ENCODE results near the gene SCGB1A1.

The SCGB1A1 gene

DNA sequence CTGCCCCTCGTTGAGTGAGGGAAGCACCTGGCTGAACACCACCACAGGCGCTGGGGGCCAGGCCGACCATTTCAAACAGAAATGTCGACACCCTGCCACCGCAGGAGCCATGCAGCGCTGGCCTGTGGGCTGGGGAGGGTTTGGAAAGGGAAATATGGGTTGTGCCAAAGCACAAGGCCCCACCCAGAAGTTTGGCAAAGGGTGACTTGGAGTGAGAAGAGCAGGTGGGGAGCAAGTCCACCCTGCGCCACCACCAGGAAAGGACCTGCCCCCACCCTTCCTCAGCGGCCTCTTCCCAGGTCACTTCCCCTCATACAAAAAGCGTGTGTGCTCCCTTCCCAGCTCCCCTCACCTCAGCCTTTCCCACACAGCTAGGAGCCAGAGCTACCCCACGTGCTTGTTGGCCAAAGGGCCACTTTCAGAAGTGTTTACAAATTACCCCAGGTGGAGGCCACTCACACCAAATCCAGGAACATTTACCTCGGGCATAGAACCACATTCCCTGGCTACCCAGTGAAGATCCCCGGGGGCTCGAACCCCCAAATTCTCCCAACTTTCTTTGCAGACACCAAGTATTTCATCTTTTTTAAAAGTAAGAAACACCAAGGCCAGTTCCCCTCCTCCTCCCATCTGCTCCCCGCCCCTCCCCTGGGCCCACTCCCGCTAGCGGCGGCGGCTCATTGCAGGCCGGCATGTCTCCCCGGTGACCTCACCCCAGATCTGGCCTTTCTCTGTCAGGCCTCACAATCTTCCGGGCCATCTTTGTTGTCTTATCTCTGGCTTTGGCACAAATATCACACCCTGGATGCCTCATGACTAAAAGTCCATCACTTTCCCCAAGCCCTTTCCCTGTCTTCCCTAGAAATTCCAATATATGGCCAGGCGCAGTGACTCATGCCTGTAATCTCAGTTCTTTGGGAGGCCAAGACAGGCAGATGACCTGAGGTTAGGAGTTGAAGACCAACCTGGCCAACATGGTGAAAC, 20.5 kb upstream of the SCGB1A1 start:
- no peak for DNase-seq (ENCODE audit: low read depth in 3 of 3, low spot score in 1 of 3)

DNA sequence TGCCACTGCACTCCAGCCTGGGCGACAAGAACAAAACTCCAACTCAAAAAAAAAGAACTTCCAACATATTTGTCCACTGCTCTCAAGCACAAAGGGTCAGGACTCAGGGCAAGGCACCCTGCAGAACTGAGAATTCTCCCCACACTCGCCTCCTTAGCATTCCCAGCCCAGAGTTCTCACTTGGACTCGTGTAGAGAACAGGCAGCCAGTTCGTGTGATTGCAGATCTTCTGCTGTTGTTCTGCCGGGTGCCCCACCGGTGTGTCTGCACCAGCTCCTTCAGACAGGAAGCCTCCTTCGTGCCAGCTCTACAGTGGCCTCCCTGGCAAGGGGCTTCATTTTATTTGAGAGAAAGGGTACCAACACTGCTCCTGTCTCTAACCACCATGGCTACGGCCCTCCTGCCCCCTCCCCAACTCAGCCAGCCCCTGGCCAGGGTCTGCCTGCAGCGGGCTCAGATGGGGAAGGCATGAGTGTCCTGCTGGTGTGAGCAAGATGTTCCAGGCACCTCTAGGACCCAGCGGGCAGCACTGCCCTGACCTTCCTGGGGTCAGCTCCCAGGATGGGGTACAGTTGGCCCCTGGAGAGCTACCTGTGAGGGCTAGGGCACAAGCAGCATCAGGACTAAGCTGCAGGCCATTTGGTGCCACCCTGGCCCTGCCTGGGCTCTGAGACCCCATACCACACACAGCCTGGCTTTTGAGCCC, 19.5 kb upstream of the SCGB1A1 start:
- no peak for DNase-seq (ENCODE audit: low read depth in 3 of 3, low spot score in 1 of 3)

DNA sequence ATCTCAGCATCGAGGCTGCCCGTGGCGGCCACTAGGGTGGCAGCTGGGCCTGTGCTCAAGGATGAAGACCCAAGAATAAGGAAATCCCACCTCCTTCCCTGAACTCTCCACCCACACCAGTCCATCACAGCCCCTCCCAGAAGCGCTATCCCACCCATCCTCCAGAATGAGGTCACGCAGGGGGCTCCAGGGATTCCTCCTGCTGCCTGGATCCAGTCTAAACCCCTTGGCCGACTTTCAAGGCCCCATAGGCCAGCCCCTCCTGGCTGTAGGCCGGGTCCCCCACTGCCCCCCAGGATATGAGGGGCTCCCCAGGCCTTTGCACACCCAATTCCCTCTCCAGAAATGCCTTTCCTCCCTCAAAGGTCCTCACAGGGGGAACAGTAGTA, 19.0 kb upstream of the SCGB1A1 start:
- no peak for DNase-seq (ENCODE audit: low read depth in 3 of 3, low spot score in 1 of 3)

DNA sequence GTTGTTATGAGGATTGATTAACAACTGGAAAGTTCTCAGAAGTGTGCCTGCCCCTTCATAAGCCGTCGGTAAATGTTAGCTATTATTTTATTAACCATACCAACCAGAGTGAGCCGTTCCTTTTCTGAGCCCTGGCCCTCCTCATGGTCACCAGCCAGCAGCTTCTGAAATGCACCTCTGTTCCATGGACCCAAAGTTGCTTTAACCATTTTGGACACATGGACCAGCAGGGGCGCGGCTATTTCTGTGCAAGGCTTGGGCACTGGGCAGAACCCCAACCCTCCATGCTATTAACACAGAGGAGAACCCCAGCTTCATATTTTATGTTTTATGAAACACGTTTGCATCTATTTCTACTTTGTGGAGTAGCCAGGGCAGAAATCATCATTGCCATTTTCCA, 18.6 kb upstream of the SCGB1A1 start:
- DNase-seq (ENCODE audit: low read depth in 3 of 3, low spot score in 1 of 3): no peak

DNA sequence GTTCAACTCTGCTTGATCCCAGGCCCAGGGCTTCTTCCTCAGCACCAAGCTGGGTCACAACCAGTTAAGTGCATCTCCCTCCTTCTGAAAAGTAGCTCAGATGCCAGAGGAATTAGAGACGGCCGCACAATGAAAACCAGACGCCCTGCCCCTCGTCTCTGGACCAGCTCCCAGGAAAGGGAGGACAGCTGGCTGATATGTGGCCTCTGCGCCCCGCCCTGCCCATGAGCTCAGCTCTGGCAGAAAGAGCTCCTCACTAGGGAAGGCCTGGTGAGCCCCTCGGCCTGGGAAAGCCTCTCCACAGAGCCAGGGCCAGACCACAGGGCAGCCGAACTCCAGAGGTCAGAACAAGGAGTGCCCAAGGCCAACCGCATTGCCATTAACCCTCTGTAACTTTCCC, 18.1 kb upstream of the SCGB1A1 start:
- no peak for DNase-seq (ENCODE audit: low read depth in 3 of 3, low spot score in 1 of 3)

DNA sequence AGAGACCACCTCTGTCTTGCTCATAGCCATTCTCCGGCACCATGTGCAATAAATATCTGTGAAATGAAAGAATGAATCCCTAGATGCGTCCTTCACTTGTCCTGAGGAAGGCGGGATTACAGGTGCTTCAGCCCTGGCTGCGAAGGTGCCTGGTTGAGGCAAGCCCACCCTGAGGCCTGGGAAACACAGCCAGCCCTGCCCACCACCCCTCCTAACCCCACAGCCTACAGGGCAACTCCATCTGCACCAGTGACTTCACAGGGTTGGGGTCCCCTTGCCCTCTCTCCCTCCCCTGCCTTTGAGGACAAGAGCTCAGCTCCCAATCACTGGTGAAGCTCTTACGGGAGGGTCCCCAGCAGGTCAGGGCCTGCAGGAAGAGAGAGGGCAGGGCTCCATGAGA, 17.5 kb upstream of the SCGB1A1 start:
- DNase-seq (ENCODE audit: low read depth in 3 of 3, low spot score in 1 of 3): no peak

DNA sequence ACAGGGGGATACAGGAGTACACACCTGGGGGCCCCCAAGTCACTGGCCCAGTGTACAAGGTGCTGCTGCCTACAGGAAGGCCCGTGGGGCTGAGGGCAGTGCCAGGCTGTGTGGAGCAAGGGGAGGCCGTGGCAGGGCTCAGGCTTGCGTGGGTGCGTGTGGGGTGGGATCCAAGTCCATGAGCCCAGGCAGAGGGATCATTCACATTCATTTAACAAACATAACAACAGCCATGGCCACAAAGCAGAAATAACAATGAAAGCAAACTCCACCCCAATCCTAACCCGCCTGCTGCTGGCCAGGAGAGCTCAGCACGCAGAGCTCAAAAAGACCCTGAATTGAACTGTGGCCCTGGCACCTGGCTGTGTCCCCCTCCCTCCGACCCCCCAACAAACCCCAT, 17.0 kb upstream of the SCGB1A1 start:
- no peak for DNase-seq (ENCODE audit: low read depth in 3 of 3, low spot score in 1 of 3)

DNA sequence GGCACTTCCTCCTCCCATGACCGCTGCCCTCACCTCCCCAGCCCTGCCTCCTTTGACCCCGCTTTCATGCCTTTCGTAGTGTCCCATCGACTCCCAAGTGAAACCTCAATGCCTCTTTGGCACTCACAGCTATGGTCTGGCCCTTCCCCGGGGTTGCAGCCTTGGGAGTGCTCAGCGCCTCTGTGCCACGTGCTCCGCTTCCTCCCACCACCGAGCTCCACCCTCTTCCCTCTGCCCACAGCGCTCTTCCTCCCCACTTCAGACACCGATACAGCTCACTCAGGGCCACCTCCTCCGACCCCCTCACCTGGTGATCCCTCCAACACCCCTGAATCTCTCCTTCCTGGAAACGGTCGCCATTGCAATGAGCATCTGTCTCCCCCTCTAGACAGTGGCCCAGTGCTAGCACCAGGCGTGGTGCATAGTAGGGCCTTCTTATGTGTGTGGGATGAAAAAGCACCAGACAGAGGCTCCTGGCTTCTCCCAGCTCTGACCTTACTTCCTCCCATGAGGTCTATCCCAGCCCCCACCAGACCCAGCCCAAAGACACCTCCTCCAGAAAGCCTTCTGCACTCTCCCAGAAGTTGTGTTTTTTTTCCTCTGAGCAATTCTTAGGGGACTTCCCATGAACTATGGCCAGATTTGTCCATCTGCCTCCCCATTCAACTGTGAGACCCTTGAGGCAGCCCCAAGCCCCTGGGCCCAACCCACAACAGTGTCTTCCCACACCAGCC, 16.4 kb upstream of the SCGB1A1 start:
- peak in 1 of 3 donors; percentile 42 for DNase-seq (ENCODE audit: low read depth in 3 of 3, low spot score in 1 of 3)

DNA sequence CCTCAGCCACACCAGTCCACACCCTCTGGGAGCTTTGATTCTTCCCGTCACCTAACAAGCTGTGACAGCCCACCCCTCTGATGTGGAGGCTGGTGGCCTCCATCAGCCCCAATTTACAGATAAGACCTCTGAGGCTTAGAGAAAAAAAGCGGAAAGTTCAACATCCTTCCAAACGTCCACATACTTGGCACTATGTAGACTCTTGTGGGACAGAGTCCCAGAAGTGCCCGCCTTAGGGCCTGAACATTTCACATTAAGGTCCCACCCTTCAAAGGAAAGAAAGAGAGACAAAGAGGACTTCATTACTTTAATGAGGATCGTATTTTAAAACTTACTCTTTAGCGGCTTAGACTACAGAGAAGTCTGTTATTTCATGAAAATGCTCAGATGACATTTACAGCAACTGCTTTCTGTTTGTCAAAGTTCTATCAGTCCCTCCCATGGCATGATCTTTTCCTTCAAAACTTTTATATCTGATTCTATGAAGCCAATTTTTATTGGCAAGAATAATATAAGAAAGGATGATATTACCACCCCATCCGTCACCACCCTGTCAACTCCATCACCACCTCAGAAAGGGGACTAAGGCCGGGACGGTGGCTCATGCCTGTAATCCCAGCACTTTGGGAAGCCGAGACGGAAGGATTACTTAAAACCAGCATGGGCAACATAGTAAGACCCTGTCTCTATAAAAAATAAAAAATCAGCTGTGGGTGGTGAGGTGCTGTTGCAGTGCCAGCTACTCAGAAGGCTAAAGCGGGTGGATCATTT, 15.7 kb upstream of the SCGB1A1 start:
- no peak for DNase-seq (ENCODE audit: low read depth in 3 of 3, low spot score in 1 of 3)

DNA sequence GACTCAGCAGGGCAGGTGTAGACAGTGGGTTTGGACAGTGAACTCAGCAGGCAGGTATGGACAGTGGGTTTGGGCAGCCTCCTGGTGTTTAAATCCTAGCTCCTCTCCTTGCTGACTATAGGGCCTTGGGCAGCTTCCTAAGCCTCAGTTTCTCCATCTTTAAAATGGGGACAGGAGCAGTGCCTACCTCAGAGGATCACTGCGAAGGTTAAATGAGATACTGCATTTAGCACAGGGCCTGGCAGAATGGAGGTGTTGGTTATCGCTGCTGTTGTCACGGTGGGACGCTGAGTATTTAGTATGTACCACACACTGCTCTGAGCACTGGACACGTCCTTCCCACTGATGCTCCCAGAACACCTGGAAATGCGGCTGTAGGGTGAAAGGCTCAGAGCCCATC, 14.4 kb upstream of the SCGB1A1 start:
- DNase-seq (ENCODE audit: low read depth in 3 of 3, low spot score in 1 of 3): no peak

DNA sequence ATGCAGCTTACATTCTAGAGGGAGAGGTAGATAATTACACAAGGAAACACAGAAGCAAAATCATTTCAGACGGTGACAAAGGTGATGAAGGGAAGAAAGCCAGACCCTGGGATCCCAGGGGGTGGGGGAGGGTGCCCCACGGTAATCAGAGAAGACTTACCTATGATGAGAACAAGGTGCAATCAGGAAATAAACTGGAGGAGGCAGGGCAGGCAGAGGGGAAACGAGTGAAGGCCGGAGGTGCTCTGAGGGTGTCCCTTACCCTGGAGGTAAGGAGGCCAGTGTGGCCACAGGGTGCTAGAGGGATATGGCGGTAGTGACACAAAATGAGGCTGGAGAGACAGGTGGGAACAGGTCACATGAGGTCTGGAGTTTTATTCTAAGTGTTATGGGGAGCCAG, 13.9 kb upstream of the SCGB1A1 start:
- no peak for DNase-seq (ENCODE audit: low read depth in 3 of 3, low spot score in 1 of 3)

DNA sequence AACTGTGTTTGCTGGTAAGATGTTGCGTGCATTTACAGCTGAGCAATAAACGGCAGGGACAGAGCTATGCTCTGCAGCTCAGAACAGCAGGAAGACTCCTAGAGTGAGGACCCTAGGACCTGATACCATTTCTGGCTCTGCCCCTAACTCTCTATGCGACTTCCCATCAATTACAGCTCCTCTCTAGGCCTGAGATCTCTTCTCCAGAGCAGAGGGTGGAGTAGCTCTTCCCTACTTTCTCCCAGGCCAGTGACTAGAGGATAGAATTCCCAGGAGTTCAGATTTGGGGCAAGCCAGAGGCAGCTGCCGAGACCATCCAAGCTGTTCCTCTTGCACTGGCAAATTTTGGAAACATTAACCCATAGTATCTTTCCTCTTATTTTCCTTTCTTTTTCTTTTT, 12.8 kb upstream of the SCGB1A1 start:
- no peak for DNase-seq (ENCODE audit: low read depth in 3 of 3, low spot score in 1 of 3)

DNA sequence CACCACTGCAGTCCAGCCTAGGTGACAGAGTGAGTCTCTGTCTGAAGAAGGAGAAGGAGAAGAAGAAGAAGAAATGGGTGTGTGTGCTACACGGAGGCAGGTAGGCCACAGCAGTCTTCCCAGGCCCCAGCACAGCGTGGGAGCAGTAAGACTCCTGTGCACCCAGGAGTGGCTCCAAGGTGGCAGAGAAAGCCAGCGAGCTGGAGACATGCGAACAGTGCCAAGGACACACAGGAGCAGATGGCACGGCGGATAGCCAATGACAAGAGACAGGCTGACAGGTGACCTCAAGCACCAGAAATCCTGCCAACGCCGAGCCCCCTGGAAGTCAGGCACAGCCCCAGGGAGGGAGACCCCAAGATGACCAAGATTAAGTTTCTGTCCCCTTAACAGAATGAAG, 9.0 kb upstream of the SCGB1A1 start:
- no peak for DNase-seq (ENCODE audit: low read depth in 3 of 3, low spot score in 1 of 3)

DNA sequence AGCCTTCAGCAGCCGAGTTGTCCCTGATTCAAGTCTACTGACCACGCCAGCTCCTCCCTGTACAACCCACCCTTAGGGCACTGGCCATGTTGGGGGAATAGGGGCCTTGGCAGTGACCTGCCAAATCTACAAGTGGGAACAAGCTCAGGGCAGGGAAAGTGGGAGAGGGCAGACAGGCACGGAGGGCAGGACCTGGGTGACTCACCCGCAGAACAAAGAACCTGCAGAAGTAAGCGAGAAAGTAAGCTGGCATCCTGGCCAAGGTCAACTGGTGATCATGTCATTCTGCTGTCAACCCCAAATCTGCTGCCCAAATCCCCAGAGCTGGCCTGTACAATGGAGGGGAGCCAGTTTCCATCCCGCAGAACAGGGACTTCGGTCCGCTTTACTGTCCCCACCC, 7.9 kb upstream of the SCGB1A1 start:
- DNase-seq (ENCODE audit: low read depth in 3 of 3, low spot score in 1 of 3): no peak

DNA sequence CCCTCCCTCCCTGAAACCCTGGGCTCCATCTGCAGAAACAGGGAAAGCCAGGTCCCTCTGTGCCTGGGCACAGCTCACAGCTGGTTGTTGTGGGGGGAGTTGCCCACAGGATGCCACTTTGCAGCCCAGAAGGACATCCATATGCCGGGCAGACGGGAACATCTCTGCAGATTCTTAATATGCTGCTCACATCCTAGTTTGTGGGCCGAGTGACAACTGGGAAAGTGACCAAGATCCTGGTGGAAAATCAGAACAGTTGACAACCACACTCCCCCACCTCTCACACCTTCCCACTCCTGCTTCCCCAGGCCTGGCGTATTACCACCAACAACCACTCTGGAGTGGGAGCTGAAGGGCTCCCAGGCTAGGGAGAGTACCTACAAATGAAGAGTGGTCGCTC, 7.3 kb upstream of the SCGB1A1 start:
- DNase-seq (ENCODE audit: low read depth in 3 of 3, low spot score in 1 of 3): no peak

DNA sequence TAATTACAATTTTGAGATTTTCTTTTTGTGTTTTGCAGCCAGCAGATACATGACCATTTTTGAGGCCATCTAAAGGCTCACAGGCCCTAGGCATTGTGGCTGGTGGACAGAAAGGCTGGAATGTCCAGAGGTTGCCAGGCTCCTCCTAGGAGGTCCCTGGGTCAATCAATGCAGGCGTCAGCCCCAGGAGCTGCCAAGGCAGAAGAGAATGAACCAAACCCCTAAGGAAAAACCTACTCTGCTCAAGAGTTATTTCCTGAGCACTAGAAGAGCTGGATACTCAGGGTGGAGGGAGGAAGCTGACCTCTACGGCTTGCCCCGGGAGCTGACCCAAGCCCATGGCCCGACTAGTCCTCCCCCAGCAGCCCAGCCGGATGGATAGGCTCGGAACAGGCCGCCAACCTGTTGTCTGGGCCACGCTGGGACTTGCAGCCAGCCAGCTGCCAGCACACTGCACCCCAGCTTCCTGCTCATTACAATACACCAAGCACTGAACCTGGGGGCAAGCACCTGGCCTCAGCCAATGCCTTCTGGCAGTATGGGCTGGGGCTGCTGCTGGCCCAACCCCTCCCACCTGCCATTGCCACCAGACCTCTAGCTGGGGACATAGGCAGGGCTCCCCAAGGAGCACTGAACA, 5.7 kb upstream of the SCGB1A1 start:
- no peak for DNase-seq (ENCODE audit: low read depth in 3 of 3, low spot score in 1 of 3)

DNA sequence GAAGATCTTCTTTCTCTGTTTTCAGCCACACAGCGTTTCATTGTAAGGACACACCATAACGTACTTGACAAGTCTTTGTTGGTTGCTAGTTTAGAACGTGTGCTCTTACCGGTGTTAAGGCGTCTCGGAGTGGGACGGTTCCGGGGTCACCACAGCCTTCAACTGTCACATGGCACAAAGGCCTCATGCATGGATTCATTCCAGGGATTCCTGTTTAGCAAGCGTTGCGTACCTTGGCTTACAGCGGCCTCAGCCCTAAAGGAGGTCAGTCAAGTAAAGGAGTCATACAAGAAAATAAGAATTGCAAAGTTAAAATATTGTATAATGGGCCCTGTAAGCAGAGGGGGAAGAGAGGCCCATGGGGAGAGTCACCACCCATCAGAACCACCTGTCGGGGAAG, 2.2 kb upstream of the SCGB1A1 start:
- no peak for DNase-seq (ENCODE audit: low read depth in 3 of 3, low spot score in 1 of 3)

DNA sequence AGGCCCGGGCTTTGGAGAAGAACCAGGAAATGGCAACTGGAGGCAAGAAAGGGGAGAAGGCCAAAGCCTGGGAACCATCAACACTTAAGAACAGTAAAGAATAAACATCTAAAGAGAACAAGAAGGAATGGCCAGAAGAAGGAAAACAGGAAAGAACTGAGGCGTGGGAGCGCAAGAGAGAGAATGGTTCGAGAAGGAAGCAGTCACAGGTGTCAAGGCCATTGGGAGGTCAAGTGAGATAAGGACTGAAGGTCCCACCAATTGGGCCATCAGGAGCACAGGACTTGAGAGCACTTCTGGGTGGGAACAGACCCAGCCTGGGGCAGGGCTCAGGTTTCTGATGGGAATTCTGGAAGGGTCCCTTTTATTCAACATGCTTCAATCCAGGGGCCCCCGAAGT, 697 bp upstream of the SCGB1A1 start:
- DNase-seq (ENCODE audit: low read depth in 3 of 3, low spot score in 1 of 3): no peak

DNA sequence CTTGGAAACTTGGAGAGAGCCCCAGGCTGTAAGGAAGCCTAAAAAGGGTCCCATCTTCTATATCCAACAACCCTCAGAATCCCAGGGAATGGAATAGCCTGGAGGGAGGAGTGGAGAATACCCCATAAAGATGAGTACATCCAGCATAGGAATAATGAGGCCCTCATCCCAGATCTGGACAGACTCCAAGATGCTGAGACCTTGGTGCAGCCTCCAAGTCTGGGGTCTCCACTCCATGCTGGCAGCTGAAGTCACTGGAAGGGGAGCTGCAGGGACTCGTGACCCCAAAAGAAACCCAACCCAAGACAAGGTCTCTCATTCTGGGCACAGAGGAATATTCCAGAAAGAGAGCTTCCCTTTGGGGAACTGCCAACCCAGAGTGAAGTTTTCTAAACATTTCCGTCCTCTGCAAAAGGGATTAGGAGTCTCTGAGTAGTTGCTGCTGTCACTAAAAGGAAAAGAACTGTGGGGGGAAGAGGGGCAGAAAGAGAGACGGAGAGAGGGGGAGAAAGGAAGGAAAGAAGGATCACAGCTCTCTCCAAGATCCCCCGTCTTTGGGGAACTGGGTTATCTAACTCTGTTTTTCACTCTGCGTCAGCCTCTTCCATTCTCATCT, 589 bp downstream of the SCGB1A1 start:
- DNase-seq (ENCODE audit: low read depth in 3 of 3, low spot score in 1 of 3): no peak

DNA sequence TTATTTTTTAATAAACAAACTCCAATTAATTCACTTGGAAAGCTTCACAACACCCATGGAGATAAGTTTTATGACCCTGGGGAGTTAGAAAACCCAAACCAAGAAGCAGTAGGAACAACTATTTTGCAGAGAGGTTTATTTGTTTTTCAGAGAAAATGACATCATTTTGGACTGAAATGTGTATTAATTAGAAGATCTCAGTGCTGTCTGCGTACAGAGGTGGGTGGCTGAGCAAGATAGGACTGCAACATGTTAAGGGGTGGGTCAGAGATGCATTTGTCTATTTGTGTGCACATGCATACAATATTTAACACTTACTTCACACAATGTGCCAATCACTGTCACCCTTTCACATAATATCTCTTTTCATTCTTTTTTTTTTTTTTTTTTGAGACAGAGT, 1.1 kb downstream of the SCGB1A1 start:
- no peak for DNase-seq (ENCODE audit: low read depth in 3 of 3, low spot score in 1 of 3)
